ENCODE data around the gene PERCC1.

Gene PERCC1

GRCh38 chr16:1430759-1431496, at the start of gene PERCC1:
TSS of gene PERCC1 (plus strand) at chr16:1431078. CDS start at chr16:1432594, 1,516 bp downstream.
- no peak for TF ChIP-seq CTCF (IDR thresholded peaks at IDR 0.05; ENCODE audit: insufficient read depth, missing control alignments)
- FAIRE-seq (no peak), DNase-seq (ENCODE audit: insufficient read length, low spot score) (no peak)

GRCh38 chr16:1381612-1382406, 49.1 kb upstream of the PERCC1 start:
- DNase-seq (ENCODE audit: insufficient read length, low spot score), result no peak
- no peak for FAIRE-seq
- TF ChIP-seq CTCF (IDR thresholded peaks at IDR 0.05; ENCODE audit: insufficient read depth, missing control alignments), result no peak

- no peak for FAIRE-seq
- TF ChIP-seq CTCF (IDR thresholded peaks at IDR 0.05; ENCODE audit: insufficient read depth, missing control alignments), result no peak
- DNase-seq (ENCODE audit: insufficient read length, low spot score), result no peak
Observed at GRCh38 chr16:1383556-1383955, 47.3 kb upstream of the PERCC1 start.

- FAIRE-seq (no peak), DNase-seq (ENCODE audit: insufficient read length, low spot score) (no peak)
- TF ChIP-seq CTCF (IDR thresholded peaks at IDR 0.05; ENCODE audit: insufficient read depth, missing control alignments), result no peak
Observed at GRCh38 chr16:1385232-1385631, 45.6 kb upstream of the PERCC1 start.

- no peak for FAIRE-seq
- DNase-seq (ENCODE audit: insufficient read length, low spot score), result no peak
- no peak for TF ChIP-seq CTCF (IDR thresholded peaks at IDR 0.05; ENCODE audit: insufficient read depth, missing control alignments)
Observed at GRCh38 chr16:1387331-1387730, 43.5 kb upstream of the PERCC1 start.

- TF ChIP-seq CTCF (IDR thresholded peaks at IDR 0.05; ENCODE audit: insufficient read depth, missing control alignments), result no peak
- DNase-seq (ENCODE audit: insufficient read length, low spot score), result no peak
- no peak for FAIRE-seq
Observed at GRCh38 chr16:1389762-1390161, 41.1 kb upstream of the PERCC1 start.
